Stimulated activated CD4-positive, alpha-beta T cell treated with anti-CD3 and anti-CD28 coated beads, Interleukin-4, amount 100 ng/mL, for 1 hour (primary cell): Measurements from ENCODE around the gene MAGEE2.
"Not testable (repeated sequence)": the region's sequence is repeated elsewhere in the genome, so short reads cannot be mapped to it uniquely, and the experiment has no call there.

Experiments used
- DNase-seq: peaks from one replicate; pipeline ENCODE4 v3.0.0-alpha.2; 2020

MAGEE2 gene, protein sequence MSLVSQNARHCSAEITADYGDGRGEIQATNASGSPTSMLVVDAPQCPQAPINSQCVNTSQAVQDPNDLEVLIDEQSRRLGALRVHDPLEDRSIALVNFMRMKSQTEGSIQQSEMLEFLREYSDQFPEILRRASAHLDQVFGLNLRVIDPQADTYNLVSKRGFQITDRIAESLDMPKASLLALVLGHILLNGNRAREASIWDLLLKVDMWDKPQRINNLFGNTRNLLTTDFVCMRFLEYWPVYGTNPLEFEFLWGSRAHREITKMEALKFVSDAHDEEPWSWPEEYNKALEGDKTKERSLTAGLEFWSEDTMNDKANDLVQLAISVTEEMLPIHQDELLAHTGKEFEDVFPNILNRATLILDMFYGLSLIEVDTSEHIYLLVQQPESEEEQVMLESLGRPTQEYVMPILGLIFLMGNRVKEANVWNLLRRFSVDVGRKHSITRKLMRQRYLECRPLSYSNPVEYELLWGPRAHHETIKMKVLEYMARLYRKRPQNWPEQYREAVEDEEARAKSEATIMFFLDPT

DNA sequence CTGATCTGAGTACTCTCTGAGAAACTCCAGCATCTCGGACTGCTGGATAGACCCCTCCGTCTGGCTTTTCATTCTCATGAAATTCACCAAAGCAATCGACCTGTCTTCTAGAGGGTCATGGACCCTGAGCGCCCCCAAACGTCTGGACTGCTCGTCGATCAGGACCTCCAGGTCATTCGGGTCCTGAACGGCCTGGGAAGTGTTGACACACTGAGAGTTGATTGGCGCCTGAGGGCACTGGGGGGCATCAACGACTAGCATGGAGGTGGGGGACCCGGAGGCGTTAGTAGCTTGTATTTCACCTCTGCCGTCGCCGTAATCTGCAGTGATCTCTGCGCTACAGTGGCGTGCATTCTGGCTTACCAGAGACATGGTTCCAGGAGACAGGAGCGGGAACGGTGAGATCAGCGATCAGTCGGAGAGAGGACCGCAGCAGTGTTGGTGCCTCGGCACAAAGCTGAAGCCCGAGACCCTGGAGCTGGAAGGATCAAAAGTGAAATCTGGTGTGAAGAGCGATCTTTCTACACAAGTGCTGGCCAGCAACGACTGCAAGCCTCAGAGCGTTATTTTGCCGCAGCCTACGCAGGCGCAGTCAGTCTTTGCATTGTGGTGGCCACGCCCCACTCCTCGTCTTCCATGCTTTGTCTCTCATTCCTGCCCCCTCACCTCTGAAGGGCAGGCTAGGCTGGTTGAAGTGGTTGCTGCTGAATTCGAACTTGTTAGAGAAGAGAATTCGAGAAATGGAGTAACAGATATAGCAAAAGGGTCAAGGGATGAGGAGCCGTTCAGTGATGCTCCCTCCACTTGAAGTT is at the start of gene MAGEE2:
TSS of gene MAGEE2 (minus strand) at position 575 of the 812 bp plus-strand sequence. CDS start at position 372, 203 bp downstream.
- peak; percentile 27 for DNase-seq

DNA sequence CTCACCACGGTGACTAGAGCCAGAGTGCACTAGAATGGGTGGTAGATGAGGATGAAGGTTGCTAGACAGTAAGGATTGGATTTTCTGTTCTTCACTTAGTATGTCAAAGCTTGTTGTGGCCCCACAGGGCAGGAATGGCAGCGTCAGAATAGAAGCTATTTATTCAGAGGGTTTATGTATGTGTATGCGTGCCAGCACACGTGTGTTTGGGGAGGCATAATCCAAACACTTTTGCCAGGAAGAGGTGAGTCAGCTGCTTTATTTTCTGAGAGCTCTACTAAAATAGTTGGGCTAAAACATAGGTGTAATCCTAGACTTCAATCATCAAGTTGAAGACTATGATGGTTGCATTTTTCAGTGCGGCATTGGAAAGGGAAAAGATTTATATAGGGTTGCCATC is 1.2 kb upstream of the MAGEE2 start:
- no peak for DNase-seq

GRCh38 chrX:75781611-75782010 is 3.4 kb downstream of the MAGEE2 start:
- DNase-seq = no peak

GRCh38 chrX:75768063-75768462 is 17.0 kb downstream of the MAGEE2 start:
- DNase-seq = not testable (repeated sequence)

DNA sequence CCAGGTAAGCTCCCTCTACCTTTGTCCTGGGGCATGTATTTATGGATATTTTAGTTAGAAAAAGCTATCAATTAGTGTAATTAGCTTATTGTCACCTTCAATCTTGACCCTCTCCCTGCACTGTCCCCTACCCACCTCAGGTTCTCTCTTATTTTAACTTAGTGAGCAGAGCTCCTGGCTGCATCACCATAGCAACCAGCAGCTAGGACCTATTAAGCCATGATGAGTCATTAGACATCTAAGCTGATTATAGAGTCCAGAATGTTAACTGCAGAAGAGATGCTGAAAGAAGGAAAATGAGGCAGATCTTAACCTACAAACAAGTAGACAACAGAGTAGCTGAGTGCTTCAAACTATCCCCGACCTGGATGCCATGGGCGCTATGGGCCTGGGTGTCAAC is 36.6 kb downstream of the MAGEE2 start:
- no peak for DNase-seq

- DNase-seq = peak; percentile 35
Observed at GRCh38 chrX:75746891-75747639, 38.0 kb downstream of the MAGEE2 start.
